LNCAP (cell line): Measurements from ENCODE around the gene MACROD1.

Source experiments
- CTCF ChIP-seq: fragments of 450-650 bp; IDR thresholded peaks from 2 replicates; pipeline ENCODE4 v1.5.1; 2017; ENCODE audit warnings: mild to moderate bottlenecking

The MACROD1 gene

GRCh38 chr11:63978551-63979239 lies 187.2 kb downstream of the MACROD1 start:
- no peak for TF ChIP-seq CTCF

- TF ChIP-seq CTCF: no peak
Measured at GRCh38 chr11:63974259-63975143, 191.4 kb downstream of the MACROD1 start, which contains the start of gene COX8A. Gene COX8A, plus strand, starts transcription at chr11:63974620. Its CDS starts 61 bp downstream, at chr11:63974681.

- no peak for TF ChIP-seq CTCF
Measured at GRCh38 chr11:63970902-63971301, 195.0 kb downstream of the MACROD1 start.

GRCh38 chr11:63969461-63969860 lies 196.5 kb downstream of the MACROD1 start:
- TF ChIP-seq CTCF: no peak

- no peak for TF ChIP-seq CTCF
Measured at GRCh38 chr11:63966444-63966843, 199.5 kb downstream of the MACROD1 start.

- no peak for TF ChIP-seq CTCF
Measured at GRCh38 chr11:63961608-63962412, 204.1 kb downstream of the MACROD1 start.

GRCh38 chr11:63958008-63958407 lies 207.9 kb downstream of the MACROD1 start:
- no peak for TF ChIP-seq CTCF
